ENCODE results near the gene UHRF2. TPM values are rescaled to one million over a fixed set of nuclear protein-coding genes. Genes with fewer than 3 reads are reported as not detected.

Gene UHRF2
- total and polyA plus RNA-seq, 2 of the 4 experiments (the other 2 are of a cell fraction) = 27.6 to 37.3 TPM

- in situ Hi-C loops (cut with MboI; ENCODE audit: low sequenced_read_pairs) (loop anchor here (10.0 kb wide), 1 partner anchor 56 kb away; no protein-coding TSS in a partner anchor), dilution Hi-C loops (cut with HindIII; ENCODE audit: low sequenced_read_pairs, unreplicated experiment) (no loop called here), intact Hi-C loops (cut with micrococcal nuclease) (no loop called here)
- no TSS peak for BruUV-seq (replicated peaks)
- no peak for DNase-seq
- H3K14ac ChIP-seq (replicated peaks; ENCODE audit: low read depth, low read length) = no peak overlapping the region
- no peak overlapping the region for H2BK15ac ChIP-seq (ENCODE audit: low read depth, low read length)
- no peaks in the 10 kb centered on the region for H3K9me3 ChIP-seq (ENCODE audit: control insufficient read depth, insufficient read depth, low read length)
- H4K20me1 ChIP-seq (ENCODE audit: insufficient read depth, low read length) = peaks cover 63% of the 10 kb centered on the region
- WGBS, 2 experiments (ENCODE audit: extremely low coverage in 2 of 2, insufficient read length in 1 of 2) = 100% methylated on average over 1 of the region's 9 CpGs; no CpG with 5 or more reads in 1 of the 2 experiments
- H3K56ac ChIP-seq (ENCODE audit: extremely low read depth, insufficient read depth, low read length) = no peak overlapping the region
- H4K5ac ChIP-seq (ENCODE audit: low read depth, low read length) = no peak overlapping the region
- no peak overlapping the region for H2BK20ac ChIP-seq (ENCODE audit: low read depth, low read length)
- ChIA-PET POLR2A (ENCODE audit: unreplicated experiment) (no interaction called here), CTCF (no interaction called here)
- no peak overlapping the region for H2AFZ ChIP-seq (replicated peaks; ENCODE audit: low read length, poor library complexity)
- H3K4me3 ChIP-seq (ENCODE audit: insufficient read depth, low read depth, low read length) = no peak overlapping the region
- H2AK9ac ChIP-seq (replicated peaks; ENCODE audit: low read depth, low read length, poor library complexity) = no peak overlapping the region
- no peak overlapping the region for H3K9ac ChIP-seq (ENCODE audit: low read depth, low read length)
- peaks cover 10 to 67% of the 10 kb centered on the region in 2 experiments for H3K79me1 ChIP-seq (ENCODE audit: low read depth in 1 of 2, low read length in 2 of 2)
- no peak overlapping the region for H2BK120ac ChIP-seq (ENCODE audit: low read depth, low read length)
- no peak overlapping the region for H3K4me2 ChIP-seq (ENCODE audit: low read depth, low read length)
- peaks cover 3% of the 10 kb centered on the region; the same call in 1 of the 2 replicates for H3K4me1 ChIP-seq (ENCODE audit: control insufficient read depth, insufficient read depth, low read length)
- peaks cover 16% of the 10 kb centered on the region for H3K9me1 ChIP-seq (ENCODE audit: insufficient read depth, low read length)
- H3K27ac ChIP-seq (ENCODE audit: insufficient read depth, low read length) = no peak overlapping the region
- H4K91ac ChIP-seq (ENCODE audit: insufficient read depth, low read depth, low read length) = no peak overlapping the region
- H2AK5ac ChIP-seq (ENCODE audit: low read depth, low read length) = no peak overlapping the region
- no peak overlapping the region for H3K18ac ChIP-seq (ENCODE audit: low read depth, low read length)
- H3K4ac ChIP-seq (ENCODE audit: low read depth, low read length) = no peak overlapping the region
- no peak for ATAC-seq (ENCODE audit: low read depth)
- 0 out of 4 replicates have a peak overlapping the region, but pooled peaks of 1 of the 2 experiments have one; percentile 1 for H4K8ac ChIP-seq (ENCODE audit: low read depth in 2 of 2, low read length in 2 of 2)
- no peak overlapping the region for H2BK5ac ChIP-seq (ENCODE audit: low read depth, low read length, poor library complexity, severe bottlenecking)
- no peak overlapping the region for H3K23ac ChIP-seq (ENCODE audit: low read depth, low read length)
- H3K27me3 ChIP-seq (ENCODE audit: control insufficient read depth, insufficient read depth, low read length) = no peaks in the 10 kb centered on the region
- no peak for TF ChIP-seq POLR2A (IDR thresholded peaks at IDR 0.05; ENCODE audit: low read depth, low read length)
- TF ChIP-seq CEBPB (IDR thresholded peaks at IDR 0.05; ENCODE audit: low read depth, low read length) = no peak
- TF ChIP-seq RAD21 (IDR thresholded peaks at IDR 0.05; ENCODE audit: low read length) = no peak
- no peak for TF ChIP-seq BHLHE40 (IDR thresholded peaks at IDR 0.05; ENCODE audit: low read depth, low read length)
- no peak for TF ChIP-seq MXI1 (IDR thresholded peaks at IDR 0.05; ENCODE audit: borderline replicate concordance, low read depth, low read length)
- no peak for TF ChIP-seq CHD1 (IDR thresholded peaks at IDR 0.05; ENCODE audit: low read depth, low read length)
- TF ChIP-seq ELK1 (IDR thresholded peaks at IDR 0.05; ENCODE audit: borderline replicate concordance, low read depth, low read length) = no peak
- no peak for TF ChIP-seq NFE2L2 (IDR thresholded peaks at IDR 0.05; ENCODE audit: low read depth, low read length)
- no peak for TF ChIP-seq RFX5 (IDR thresholded peaks at IDR 0.05; ENCODE audit: low read depth, low read length)
- H3K36me3 ChIP-seq (ENCODE audit: control insufficient read depth, insufficient read depth, low read length) = peaks cover 24% of the 10 kb centered on the region
Observed at GRCh38 chr9:6439051-6439703, 26.2 kb downstream of the UHRF2 start.
